Skeletal muscle satellite cell (primary cell): ENCODE data around the gene PEPD.

ENCODE experiments used
- H3K27me3 ChIP-seq: 2 replicates; pipeline ENCODE4 v1.7.0; 2013; ENCODE audit warnings: low read length; ENCODE audit not compliant: control insufficient read depth, insufficient read depth
- H3K36me3 ChIP-seq: 2 replicates; pipeline ENCODE4 v1.7.0; 2013; ENCODE audit warnings: mild to moderate bottlenecking, control low read depth, low read length; ENCODE audit not compliant: insufficient read depth
- H3K4me1 ChIP-seq: 2 replicates; pipeline ENCODE4 v1.7.0; 2013; ENCODE audit warnings: low read length; ENCODE audit not compliant: control insufficient read depth, insufficient read depth
- H3K4me2 ChIP-seq: 2 replicates; pipeline ENCODE4 v1.7.0; 2013; ENCODE audit warnings: mild to moderate bottlenecking, low read length
- H3K4me3 ChIP-seq: 2 replicates; pipeline ENCODE4 v1.7.0; 2013; ENCODE audit warnings: low read length
- H3K9ac ChIP-seq: 2 replicates; pipeline ENCODE4 v1.7.0; 2013; ENCODE audit warnings: mild to moderate bottlenecking, low read depth, low read length, moderate library complexity
- H3K9me3 ChIP-seq: replicated peaks from 2 replicates; pipeline ENCODE4 v1.7.0; 2013; ENCODE audit warnings: mild to moderate bottlenecking, control low read depth, low read length

Gene PEPD

DNA sequence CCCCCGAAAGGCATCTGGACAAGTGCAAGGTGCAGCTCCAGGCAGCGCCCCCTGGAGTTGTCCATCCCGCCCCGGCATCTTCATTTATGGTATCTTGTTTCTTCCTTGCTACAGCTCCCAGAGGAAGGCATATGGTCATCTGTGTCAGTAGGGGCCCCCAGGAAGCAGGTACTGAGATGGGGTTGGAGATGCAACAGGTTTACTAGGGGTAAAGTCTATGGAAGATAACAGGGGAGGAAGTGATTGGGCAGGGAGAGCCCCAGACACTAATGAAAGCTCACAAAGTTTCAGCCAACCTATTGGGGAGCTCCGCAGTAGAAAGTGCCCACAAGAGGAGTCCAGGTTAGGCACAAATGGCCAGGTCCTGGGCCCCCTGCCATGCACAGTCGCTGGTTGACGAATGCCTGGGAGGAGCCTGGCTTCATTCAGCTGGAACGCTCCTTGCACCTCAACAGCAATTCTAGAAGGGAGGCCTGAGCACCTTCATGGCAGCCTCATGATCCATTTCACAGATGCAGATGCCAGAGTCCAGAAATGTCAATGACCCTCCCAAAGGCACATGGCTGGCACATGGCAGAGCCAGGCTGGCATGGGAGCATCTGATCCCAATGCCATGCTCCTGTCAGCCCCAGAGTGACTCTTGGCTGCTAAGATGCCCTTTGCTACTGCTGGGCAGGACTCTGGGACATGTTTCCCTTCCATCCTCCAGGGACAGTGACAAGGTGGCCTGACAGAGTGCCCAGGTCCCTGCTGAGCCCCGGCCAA lies 23.8 kb upstream of the PEPD start:
- H3K9ac ChIP-seq = no peak overlapping the region
- no peaks in the 10 kb centered on the region for H3K9me3 ChIP-seq
- no peak overlapping the region for H3K4me3 ChIP-seq
- H3K36me3 ChIP-seq = no peaks in the 10 kb centered on the region
- no peaks in the 10 kb centered on the region for H3K4me1 ChIP-seq
- H3K4me2 ChIP-seq = no peak overlapping the region
- H3K27me3 ChIP-seq = peaks cover 11% of the 10 kb centered on the region

DNA sequence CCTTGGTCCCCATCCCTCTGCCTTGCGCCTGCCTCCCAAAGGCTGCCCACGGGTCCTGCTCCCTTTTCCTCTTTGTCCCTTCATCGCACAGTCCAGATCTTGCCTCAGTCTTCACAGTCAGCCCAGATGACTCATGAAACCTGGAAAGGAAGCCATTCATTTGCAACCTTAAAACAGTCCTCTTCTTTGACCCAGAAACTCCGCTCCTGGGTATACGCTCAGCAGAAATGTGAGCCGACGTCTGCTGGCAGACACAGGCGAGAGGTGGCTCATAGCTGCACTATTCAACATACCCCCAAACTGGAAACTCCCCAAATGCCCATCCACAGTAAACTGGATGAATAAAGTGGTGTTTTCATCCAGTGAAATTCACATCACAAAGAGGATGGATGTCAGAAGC lies 13.6 kb upstream of the PEPD start:
- Histone ChIP-seq H3K9me3 (no peaks in the 10 kb centered on the region), H3K4me3 (no peak overlapping the region), H3K9ac (no peak overlapping the region), H3K4me2 (no peak overlapping the region), H3K27me3 (peaks cover 14% of the 10 kb centered on the region), H3K36me3 (no peaks in the 10 kb centered on the region), H3K4me1 (no peaks in the 10 kb centered on the region)

- Histone ChIP-seq H3K9ac (no peak overlapping the region), H3K27me3 (peaks cover 26% of the 10 kb centered on the region), H3K4me3 (no peak overlapping the region), H3K36me3 (no peaks in the 10 kb centered on the region), H3K9me3 (no peaks in the 10 kb centered on the region), H3K4me1 (no peaks in the 10 kb centered on the region), H3K4me2 (no peak overlapping the region)
Observed at GRCh38 chr19:33532859-33533460, 11.4 kb upstream of the PEPD start.

DNA sequence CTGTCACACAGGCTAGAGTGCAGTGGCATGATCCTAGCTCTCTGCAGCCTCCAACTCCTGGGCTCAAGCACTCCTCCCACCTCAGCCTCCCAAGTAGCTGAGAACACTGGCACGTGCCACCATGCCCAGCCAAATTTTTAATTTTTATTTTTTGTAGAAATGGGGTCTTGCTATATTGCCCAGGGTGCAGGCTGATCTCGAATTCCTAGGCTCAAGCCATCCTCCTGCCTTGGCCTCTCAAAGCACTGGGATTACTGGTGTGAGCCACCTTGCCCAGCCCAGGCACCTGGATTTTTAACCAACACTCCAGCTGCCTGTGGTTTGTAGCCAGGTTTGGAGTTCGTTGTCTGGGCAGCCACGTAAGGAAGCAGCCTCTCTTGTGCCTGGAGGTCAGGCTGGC lies 9.3 kb upstream of the PEPD start:
- H3K36me3 ChIP-seq = no peaks in the 10 kb centered on the region
- no peaks in the 10 kb centered on the region for H3K4me1 ChIP-seq
- no peak overlapping the region for H3K4me2 ChIP-seq
- H3K9me3 ChIP-seq = no peaks in the 10 kb centered on the region
- no peak overlapping the region for H3K4me3 ChIP-seq
- H3K27me3 ChIP-seq = peaks cover 33% of the 10 kb centered on the region
- H3K9ac ChIP-seq = no peak overlapping the region

- Histone ChIP-seq H3K9ac (no peak overlapping the region), H3K27me3 (peaks cover 33% of the 10 kb centered on the region)
Observed at GRCh38 chr19:33530296-33530695, 8.7 kb upstream of the PEPD start.

DNA sequence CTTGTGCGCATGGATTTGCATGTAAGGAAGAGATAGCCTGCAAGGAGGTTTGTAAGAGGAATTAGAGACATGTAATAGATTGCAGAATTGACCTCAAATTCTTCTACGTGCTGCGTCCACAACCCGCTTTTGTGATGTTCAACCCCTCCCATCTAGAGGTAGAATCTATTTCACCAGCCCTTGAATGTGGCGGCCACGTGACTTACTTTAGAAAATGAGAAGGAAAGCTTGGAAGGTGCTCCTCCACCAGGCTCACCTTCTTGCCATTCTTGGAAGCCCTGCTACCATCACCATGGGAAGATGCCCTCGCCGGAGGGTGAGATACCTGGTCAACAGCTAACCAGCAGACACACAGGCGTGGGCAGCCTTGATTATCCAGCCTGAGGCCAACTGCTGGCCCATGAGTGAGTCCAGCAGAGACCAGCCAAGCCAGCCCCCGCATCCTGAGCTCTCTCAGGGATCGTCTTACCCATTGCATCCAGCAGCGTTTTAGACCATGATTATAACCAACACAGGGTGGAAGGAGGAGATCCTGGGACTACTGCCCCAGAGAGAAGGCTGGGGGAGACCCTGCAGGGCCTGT lies 7.6 kb upstream of the PEPD start:
- Histone ChIP-seq H3K4me1 (no peaks in the 10 kb centered on the region), H3K9me3 (no peaks in the 10 kb centered on the region), H3K36me3 (no peaks in the 10 kb centered on the region), H3K4me3 (no peak overlapping the region), H3K9ac (no peak overlapping the region), H3K27me3 (peaks cover 43% of the 10 kb centered on the region), H3K4me2 (no peak overlapping the region)

More at GRCh38 chr19:33530296-33530695, 8.7 kb upstream of the PEPD start:
- H3K36me3 ChIP-seq = no peaks in the 10 kb centered on the region
- H3K4me3 ChIP-seq = no peak overlapping the region
- H3K4me1 ChIP-seq = no peaks in the 10 kb centered on the region
- H3K9me3 ChIP-seq = no peaks in the 10 kb centered on the region
- no peak overlapping the region for H3K4me2 ChIP-seq

- Histone ChIP-seq H3K9ac (no peak overlapping the region), H3K4me2 (no peak overlapping the region), H3K27me3 (peaks cover 43% of the 10 kb centered on the region), H3K4me1 (no peaks in the 10 kb centered on the region), H3K36me3 (no peaks in the 10 kb centered on the region), H3K4me3 (no peak overlapping the region), H3K9me3 (no peaks in the 10 kb centered on the region)
Observed at GRCh38 chr19:33528404-33528803, 6.8 kb upstream of the PEPD start.

GRCh38 chr19:33527125-33527524 lies 5.5 kb upstream of the PEPD start:
- no peaks in the 10 kb centered on the region for H3K9me3 ChIP-seq
- H3K4me3 ChIP-seq = no peak overlapping the region
- H3K4me2 ChIP-seq = no peak overlapping the region
- H3K9ac ChIP-seq = no peak overlapping the region
- H3K36me3 ChIP-seq = no peaks in the 10 kb centered on the region
- peaks cover 40% of the 10 kb centered on the region for H3K27me3 ChIP-seq
- peaks cover 3% of the 10 kb centered on the region for H3K4me1 ChIP-seq

DNA sequence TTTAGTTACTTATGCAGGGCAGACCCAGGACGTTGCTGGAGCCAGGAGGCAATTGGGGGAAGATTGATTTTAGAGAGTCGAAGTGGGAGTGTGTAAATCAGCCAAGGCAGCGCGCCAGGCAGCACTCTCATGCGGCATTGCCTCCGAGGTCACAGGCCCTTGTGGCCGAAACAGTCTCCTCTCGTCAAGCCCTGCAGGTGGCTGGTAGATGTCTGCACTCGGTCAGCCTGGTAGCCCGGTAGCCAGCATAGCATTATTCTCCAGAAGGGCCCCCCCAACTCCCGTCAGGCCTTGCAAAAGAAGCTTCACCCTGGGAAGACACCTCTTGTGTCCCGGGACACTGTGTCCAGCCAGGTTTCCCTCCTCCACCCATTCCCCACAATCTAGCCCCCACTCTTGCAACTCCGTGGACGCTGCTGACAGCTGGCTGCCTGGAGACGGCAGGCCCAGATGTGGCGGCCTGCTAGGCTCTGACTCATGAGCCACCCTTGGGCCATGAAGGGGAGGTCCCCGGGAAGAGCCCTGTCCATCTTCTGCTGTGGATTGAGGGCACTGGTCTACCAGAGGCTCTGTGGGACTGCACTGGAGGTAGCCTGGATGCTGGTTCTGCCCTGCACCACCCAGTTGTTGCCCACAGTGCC lies 2.6 kb upstream of the PEPD start:
- H3K36me3 ChIP-seq = no peaks in the 10 kb centered on the region
- peaks cover 15% of the 10 kb centered on the region for H3K4me1 ChIP-seq
- peaks cover 27% of the 10 kb centered on the region for H3K27me3 ChIP-seq
- H3K4me3 ChIP-seq = no peak overlapping the region
- no peak overlapping the region for H3K4me2 ChIP-seq
- H3K9ac ChIP-seq = no peak overlapping the region
- H3K9me3 ChIP-seq = no peaks in the 10 kb centered on the region

DNA sequence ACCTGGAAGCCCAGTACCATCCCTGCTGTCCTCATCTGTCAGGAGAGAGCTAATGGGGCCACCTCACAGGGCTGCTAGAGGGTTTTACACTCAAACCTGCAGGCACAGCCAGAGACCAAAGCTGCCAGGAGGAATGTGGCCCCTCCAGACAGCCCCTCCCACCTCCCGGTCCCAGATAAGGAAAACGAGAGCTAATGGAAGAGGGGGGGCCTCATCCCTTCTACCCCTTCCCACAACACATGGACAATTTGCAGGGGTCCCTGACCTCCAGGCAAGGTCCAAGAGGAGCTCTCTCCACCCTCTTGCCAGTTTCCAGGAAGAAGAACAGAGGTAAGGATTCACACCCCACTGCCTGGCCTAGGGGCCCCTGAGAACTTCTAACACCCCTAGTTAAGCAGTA lies 1.6 kb upstream of the PEPD start:
- H3K4me3 ChIP-seq = no peak overlapping the region
- H3K4me2 ChIP-seq = no peak overlapping the region
- no peaks in the 10 kb centered on the region for H3K9me3 ChIP-seq
- H3K4me1 ChIP-seq = peaks cover 15% of the 10 kb centered on the region
- peaks cover 18% of the 10 kb centered on the region for H3K27me3 ChIP-seq
- H3K9ac ChIP-seq = no peak overlapping the region
- H3K36me3 ChIP-seq = no peaks in the 10 kb centered on the region

GRCh38 chr19:33522371-33522662 lies 726 bp upstream of the PEPD start:
- Histone ChIP-seq H3K4me1 (peaks cover 15% of the 10 kb centered on the region), H3K27me3 (peaks cover 12% of the 10 kb centered on the region), H3K9ac (peak overlapping the region; percentile 71), H3K4me2 (peak overlapping the region; percentile 97), H3K4me3 (peak overlapping the region; percentile 98), H3K9me3 (no peaks in the 10 kb centered on the region), H3K36me3 (no peaks in the 10 kb centered on the region)
